ENCODE results near the gene SIRT3.

The SIRT3 gene

GRCh38 chr11:213111-213510, 23.0 kb downstream of the SIRT3 start:
- DNase-seq (ENCODE audit: low read depth in 1 of 2, low spot score in 1 of 2), result no peak
- Histone ChIP-seq H3K27ac (replicated peaks) (no peak overlapping the region), H3K27me3 (ENCODE audit: insufficient read depth, poor library complexity, severe bottlenecking) (no peaks in the 10 kb centered on the region), H3K4me3 (replicated peaks; ENCODE audit: insufficient read depth, low read length) (no peak overlapping the region)
- TF ChIP-seq REST (IDR thresholded peaks at IDR 0.05; ENCODE audit: insufficient replicate concordance, low read depth) (no peak), GABPA (IDR thresholded peaks at IDR 0.05; ENCODE audit: low read depth) (no peak), SPI1 (IDR thresholded peaks at IDR 0.05; ENCODE audit: borderline replicate concordance, low read depth) (no peak), POLR2AphosphoS5 (IDR thresholded peaks at IDR 0.05; ENCODE audit: low read depth) (no peak), CTCF (IDR thresholded peaks at IDR 0.05; ENCODE audit: insufficient read depth, low read length) (no peak)

GRCh38 chr11:212150-213100, 23.7 kb downstream of the SIRT3 start:
- Histone ChIP-seq H3K27me3 (ENCODE audit: insufficient read depth, poor library complexity, severe bottlenecking) (no peaks in the 10 kb centered on the region), H3K4me3 (replicated peaks; ENCODE audit: insufficient read depth, low read length) (no peak overlapping the region), H3K27ac (replicated peaks) (no peak overlapping the region)
- no peak for TF ChIP-seq SPI1 (IDR thresholded peaks at IDR 0.05; ENCODE audit: borderline replicate concordance, low read depth)
- no peak for TF ChIP-seq REST (IDR thresholded peaks at IDR 0.05; ENCODE audit: insufficient replicate concordance, low read depth)
- no peak for TF ChIP-seq CTCF (IDR thresholded peaks at IDR 0.05; ENCODE audit: insufficient read depth, low read length)
- TF ChIP-seq GABPA (IDR thresholded peaks at IDR 0.05; ENCODE audit: low read depth), result no peak
- TF ChIP-seq POLR2AphosphoS5 (IDR thresholded peaks at IDR 0.05; ENCODE audit: low read depth), result no peak
- no peak for DNase-seq (ENCODE audit: low read depth in 1 of 2, low spot score in 1 of 2)

GRCh38 chr11:211741-212140, 24.4 kb downstream of the SIRT3 start:
- TF ChIP-seq CTCF (IDR thresholded peaks at IDR 0.05; ENCODE audit: insufficient read depth, low read length) (no peak), GABPA (IDR thresholded peaks at IDR 0.05; ENCODE audit: low read depth) (no peak), POLR2AphosphoS5 (IDR thresholded peaks at IDR 0.05; ENCODE audit: low read depth) (no peak), REST (IDR thresholded peaks at IDR 0.05; ENCODE audit: insufficient replicate concordance, low read depth) (no peak), SPI1 (IDR thresholded peaks at IDR 0.05; ENCODE audit: borderline replicate concordance, low read depth) (no peak)
- Histone ChIP-seq H3K27ac (replicated peaks) (no peak overlapping the region), H3K4me3 (replicated peaks; ENCODE audit: insufficient read depth, low read length) (no peak overlapping the region), H3K27me3 (ENCODE audit: insufficient read depth, poor library complexity, severe bottlenecking) (no peaks in the 10 kb centered on the region)
- no peak for DNase-seq (ENCODE audit: low read depth in 1 of 2, low spot score in 1 of 2)

Data from HL-60 (cell line).